HG03175 (cell line): ENCODE measurements around the gene VPS13D.
"Not testable (repeated sequence)": the region's sequence is repeated elsewhere in the genome, so short reads cannot be mapped to it uniquely, and the experiment has no call there.

ENCODE experiments used
- ATAC-seq: cut with Tn5 transposase; IDR thresholded peaks from one replicate; pipeline ENCODE4 v1.9.1; 2021; ENCODE audit warnings: mild to moderate bottlenecking, moderate library complexity; ENCODE audit not compliant: unreplicated experiment

Gene VPS13D

GRCh38 chr1:12462586-12462985 lies 232.8 kb downstream of the VPS13D start:
- ATAC-seq: no peak

DNA sequence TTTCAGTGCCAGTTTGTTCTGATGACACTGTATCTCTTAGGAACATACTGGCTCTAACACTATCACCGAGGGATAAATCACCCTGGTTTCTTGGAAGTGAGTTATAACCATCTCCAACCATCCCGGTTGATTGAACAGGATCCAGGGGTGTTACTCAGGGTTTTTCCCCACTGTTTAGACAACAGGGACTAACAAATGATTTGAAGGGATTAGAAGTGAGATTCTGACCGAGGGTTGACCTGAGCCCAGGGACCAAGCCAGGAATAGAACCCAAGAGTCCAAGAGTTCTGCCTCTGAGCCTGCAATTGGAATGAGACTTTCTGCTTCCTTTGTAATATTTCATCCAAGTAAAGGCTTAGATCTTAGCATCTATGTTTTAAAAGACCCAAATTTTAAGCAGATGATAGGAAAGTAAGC lies 234.2 kb downstream of the VPS13D start:
- no peak for ATAC-seq

GRCh38 chr1:12464598-12465056 lies 234.8 kb downstream of the VPS13D start:
- no peak for ATAC-seq

DNA sequence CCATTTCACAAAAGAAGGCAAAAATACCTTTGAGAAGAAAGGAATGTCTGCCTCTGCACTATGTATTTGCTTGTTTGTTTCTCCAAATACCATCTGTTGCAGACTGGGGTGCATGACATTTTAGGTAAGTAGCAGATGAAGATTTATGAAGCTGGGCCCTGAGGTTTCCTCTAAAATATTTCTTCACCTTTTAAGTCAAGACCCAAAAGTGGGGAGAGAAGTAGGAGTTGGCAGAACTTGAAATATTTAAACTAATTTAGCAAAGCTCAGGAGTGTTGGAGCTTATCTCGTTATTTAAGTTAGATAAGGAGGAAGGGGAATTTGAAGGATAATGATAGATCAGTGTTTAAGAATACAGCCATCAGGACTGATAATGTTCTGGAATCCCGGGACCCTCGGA lies 235.3 kb downstream of the VPS13D start:
- no peak for ATAC-seq

GRCh38 chr1:12466816-12467215 lies 237.0 kb downstream of the VPS13D start:
- ATAC-seq: no peak

GRCh38 chr1:12467570-12468286 lies 237.9 kb downstream of the VPS13D start:
- no peak for ATAC-seq

DNA sequence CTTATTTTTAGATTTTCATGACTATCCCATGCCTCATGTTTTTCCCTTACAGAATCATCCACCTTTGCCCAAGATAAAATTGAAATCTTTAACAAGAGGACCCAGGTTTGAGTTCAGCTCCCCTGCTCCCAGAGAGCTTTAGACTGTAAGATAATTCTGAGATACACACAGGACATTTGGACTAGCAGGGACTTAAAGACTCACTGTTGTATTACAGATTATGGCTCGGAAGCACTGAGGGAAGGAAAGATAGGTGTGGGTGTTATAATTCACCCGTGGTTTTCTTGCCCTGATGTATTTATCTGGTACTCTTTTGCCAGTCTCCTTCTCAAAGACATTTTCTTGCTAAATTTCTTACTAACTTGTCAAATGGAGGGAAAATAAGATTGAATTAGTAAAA lies 238.5 kb downstream of the VPS13D start:
- no peak for ATAC-seq

GRCh38 chr1:12469493-12469892 lies 239.7 kb downstream of the VPS13D start:
- no peak for ATAC-seq

DNA sequence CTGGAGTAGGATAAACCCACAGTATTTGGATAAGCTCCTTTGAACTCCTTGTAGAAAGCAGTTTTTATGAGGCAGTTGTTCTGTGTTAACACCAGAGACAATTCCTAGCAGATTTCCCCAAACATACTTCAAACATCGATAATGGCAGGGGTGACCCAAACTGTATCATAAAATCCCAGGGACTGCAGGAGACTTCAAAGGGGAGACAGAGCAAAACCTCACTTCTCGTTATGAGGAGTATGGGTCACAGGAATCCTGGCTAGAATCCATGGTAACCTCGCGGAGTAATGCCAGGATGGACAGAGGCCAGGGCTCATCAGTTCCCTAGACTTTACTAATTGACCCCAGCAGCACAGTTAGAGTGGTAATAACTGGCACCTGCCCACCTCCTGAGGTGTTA lies 240.2 kb downstream of the VPS13D start:
- no peak for ATAC-seq

DNA sequence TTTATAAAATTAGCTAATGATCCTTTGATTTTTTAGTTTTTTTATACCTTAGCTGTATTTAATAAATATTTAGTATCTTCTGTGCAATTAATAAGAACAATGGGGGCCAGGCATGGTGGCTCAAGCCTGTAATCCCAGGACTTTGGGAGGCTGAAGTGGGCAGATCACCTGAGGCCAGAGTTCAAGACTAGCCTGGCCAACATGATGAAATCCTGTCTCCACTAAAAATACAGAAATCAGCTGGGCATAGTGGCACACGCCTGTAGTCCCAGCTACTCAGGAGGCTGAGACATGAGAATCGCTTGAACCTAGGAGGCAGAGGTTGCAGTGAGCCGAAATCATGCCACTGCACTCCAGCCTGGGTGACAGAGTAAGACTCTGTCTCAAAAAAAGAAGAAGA lies 241.1 kb downstream of the VPS13D start:
- ATAC-seq: not testable (repeated sequence)

DNA sequence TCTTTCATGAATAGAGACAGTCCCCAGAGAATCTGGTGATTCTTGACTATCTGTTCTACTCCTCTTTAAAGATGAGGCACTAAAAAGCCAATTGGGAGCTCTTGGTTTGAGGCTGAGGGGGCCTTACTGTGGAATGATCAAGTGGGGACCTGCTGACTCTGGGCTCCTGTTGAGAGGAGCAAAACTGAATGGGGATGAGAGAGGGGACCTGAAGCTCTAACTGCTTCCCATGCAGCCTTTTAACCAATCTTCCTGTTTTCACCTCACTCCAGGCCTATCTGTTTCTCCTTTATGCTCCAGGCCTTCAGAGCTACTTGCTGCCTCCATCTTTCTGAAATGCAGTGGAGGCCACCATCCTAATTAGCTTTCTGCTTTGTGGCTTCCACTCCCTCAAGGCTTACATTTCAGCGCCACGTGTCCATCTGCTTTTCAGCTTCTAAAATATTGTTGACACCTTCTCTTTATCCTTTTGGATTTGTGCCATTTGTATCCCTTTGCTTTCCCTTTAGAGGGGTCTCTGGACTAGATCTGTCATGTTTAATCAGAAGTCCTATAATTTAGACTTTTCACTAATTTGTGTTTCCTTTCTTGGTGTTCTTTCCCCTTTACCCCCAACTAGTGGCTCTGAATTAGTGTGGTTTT lies 242.4 kb downstream of the VPS13D start:
- ATAC-seq: no peak

GRCh38 chr1:12472798-12473551 lies 243.1 kb downstream of the VPS13D start:
- ATAC-seq: peak; percentile 64

DNA sequence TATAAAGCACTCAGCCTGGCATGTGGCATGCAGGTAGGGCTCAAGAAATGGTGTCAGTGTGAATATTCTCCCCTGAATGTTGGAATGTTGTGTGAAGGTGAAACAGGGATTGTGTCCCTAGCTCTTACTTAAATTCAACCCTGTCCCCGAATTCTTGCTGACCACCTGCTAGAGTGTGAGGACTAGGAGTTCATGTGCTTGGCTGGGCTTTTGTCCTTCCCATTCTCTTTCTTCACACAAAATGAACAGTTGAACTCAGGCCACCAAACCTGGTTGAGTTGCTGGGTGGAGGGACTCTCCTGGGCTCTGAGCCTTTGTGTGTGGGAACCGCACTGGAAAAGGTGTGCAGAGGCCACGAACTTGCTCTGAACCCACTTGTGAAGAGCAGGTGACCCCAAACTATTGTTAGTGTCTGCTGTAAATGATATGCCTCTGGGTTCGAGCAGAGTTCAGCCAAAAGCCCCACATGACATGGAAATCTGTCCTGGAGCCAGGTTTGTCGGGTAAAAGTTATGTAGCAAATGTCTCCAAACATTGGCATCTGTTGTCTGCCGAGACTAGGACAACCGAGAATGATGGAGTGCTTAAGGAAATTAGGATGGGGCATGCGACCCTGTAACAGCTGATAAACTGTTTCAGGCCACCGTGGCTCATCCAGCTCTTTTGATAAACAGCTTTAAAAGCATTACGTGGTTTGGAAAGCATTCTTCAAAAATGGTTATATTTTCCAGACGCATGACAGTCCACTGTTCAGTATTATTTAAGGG lies 243.9 kb downstream of the VPS13D start:
- ATAC-seq: no peak

DNA sequence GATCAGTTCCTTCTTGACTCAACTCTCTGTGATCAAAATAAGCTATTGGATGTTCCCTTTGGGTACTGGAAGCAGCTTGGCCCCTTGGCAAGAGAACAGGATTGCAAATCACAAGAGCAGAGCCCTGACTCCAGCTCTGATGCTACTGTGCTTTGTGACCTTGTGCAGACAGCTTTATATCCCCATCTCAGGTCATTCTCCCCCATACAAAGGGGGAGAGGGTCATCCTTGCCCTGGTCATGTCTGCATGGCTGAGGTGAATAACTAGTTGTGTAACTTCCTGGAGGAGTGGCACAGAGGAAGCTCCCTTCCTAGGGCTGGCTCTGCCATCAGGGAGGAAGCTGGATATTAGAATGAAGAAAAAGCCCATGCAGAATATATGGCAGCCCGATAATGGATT lies 245.3 kb downstream of the VPS13D start:
- no peak for ATAC-seq

- ATAC-seq: no peak
Observed at GRCh38 chr1:12475530-12475934, 245.7 kb downstream of the VPS13D start.

- no peak for ATAC-seq
Observed at GRCh38 chr1:12475947-12476346, 246.1 kb downstream of the VPS13D start.

DNA sequence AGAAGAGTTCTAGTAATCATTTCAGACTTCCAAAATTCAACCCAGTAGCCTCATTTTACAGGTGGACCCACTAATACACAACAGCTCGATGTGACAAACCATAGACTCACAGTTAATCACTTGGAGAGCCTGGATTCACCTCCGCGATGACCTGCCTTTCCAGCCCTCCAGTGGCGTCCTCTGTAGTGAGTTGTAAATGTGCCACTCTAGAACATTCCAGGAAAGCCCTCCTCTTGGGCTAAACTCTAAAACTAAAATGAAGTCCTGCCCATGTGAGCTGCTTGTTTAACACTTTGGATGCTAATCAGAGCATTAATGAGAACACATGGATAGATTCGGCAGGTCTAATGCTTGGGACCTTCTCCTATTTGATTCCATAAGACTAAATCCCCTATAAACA lies 247.5 kb downstream of the VPS13D start:
- no peak for ATAC-seq

- ATAC-seq: no peak
Observed at GRCh38 chr1:12477936-12478611, 248.2 kb downstream of the VPS13D start.

GRCh38 chr1:12478612-12478985 lies 248.8 kb downstream of the VPS13D start:
- no peak for ATAC-seq

DNA sequence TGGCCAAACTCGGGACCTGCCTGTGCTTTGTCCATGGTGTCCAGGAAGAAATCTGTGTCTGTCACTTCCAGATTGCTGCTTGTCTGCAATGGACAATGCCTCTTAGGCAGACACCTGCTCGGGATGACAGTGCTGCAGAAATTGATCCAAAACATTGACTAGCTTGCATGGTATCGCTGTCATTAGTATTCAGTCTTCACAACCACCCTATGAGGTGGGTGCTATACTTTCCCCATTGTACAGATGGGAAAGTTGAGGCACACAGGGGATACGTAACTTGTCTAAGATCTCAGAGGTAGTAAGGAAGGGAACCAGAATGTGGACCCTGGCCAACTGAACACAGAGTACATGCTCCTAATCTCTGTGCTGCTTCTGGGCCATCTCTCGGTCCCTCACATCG lies 249.5 kb downstream of the VPS13D start:
- ATAC-seq: no peak

- no peak for ATAC-seq
Observed at GRCh38 chr1:12480041-12480440, 250.2 kb downstream of the VPS13D start.
